HepG2 (cell line): Measurements from ENCODE around the gene MAPKAPK3. TPM values are rescaled to one million over a fixed set of nuclear protein-coding genes. Genes with fewer than 3 reads are reported as not detected.

Experiments
- ATAC-seq: fragments of 200-7000 bp; cut with Tn5 transposase; 3 replicates; pipeline ENCODE4 v1.9.1; 2020; ENCODE audit warnings: mild to moderate bottlenecking, moderate library complexity
- BruUV-seq: library from RNA; stranded (reverse); fragments of 400-500 nt; replicated peaks from 2 replicates; lab custom pipeline; 2021; lab: Mats Ljungman, UMichigan
- CTCF ChIA-PET: fragments of 300-600 bp; formaldehyde crosslinking; extraction: SDS; loops from one replicate; lab custom pipeline; 2021; ENCODE audit warnings: low total read pairs, inconsistent platforms, low intra/inter-chr PET ratio; lab: Yijun Ruan, JAX
- POLR2A ChIA-PET: fragments of 350-600 bp; sonication (Branson Sonifier 250); formaldehyde crosslinking; loops from one replicate; lab custom pipeline; 2020; ENCODE audit warnings: antibody characterized with exemption, inconsistent platforms; lab: Yijun Ruan, JAX
- DNase-seq: peaks from one replicate; pipeline ENCODE4 v3.0.0-alpha.2; 2015; ENCODE audit warnings: low spot score
- FAIRE-seq: peaks from 3 replicates; lab custom pipeline; 2011; peaks lifted over from hg19 to GRCh38; lab: Jason Lieb, UNC
- H2AFZ ChIP-seq: one replicate; pipeline ENCODE4 v1.6.1; 2011; ENCODE audit warnings: low read length, inconsistent platforms
- H3K27ac ChIP-seq: fragments of 300-600 bp; 3 replicates; pipeline ENCODE4 v1.8.0; 2011; ENCODE audit warnings: mixed run types, mild to moderate bottlenecking, mixed read lengths, low read length, inconsistent platforms; ENCODE audit not compliant: insufficient read depth; ENCODE audit errors: extremely low read length
- H3K27me3 ChIP-seq, 2 experiments: fragments of 200-600 bp in 1 of 2; 2 replicates in 1 of 2; 3 replicates in 1 of 2; pipeline versions ENCODE4 v1.6.0 to v1.8.0; 2011; ENCODE audit warnings: low read length in 2 of 2, mild to moderate bottlenecking in 2 of 2, moderate library complexity in 2 of 2, inconsistent platforms in 1 of 2; ENCODE audit not compliant: insufficient read depth in 2 of 2, control insufficient read depth in 1 of 2
- H3K36me3 ChIP-seq, 2 experiments: fragments of 200-600 bp in 1 of 2; replicated peaks in 1 of 2; 2 replicates in 1 of 2; 3 replicates in 1 of 2; pipeline versions ENCODE4 v1.5.1 to v1.8.0; 2011; ENCODE audit warnings: low read length in 2 of 2, inconsistent platforms in 1 of 2; ENCODE audit not compliant: insufficient read depth in 2 of 2, control insufficient read depth in 1 of 2
- H3K4me1 ChIP-seq: 2 replicates; pipeline ENCODE4 v1.5.1; 2012; ENCODE audit warnings: low read length, inconsistent platforms; ENCODE audit not compliant: insufficient read depth
- H3K4me2 ChIP-seq: 2 replicates; pipeline ENCODE4 v1.6.0; 2011; ENCODE audit warnings: low read depth, low read length, inconsistent platforms
- H3K4me3 ChIP-seq, 3 experiments: fragments of 200-600 bp in 1 of 3; sonication (generic), shearing (Covaris generic) in 1 of 3; replicated peaks in 1 of 3; 2 replicates each; pipeline ENCODE4 v1.5.1; 2011 to 2016; ENCODE audit warnings: low read length in 3 of 3, inconsistent platforms in 2 of 3, low read depth in 2 of 3, mild to moderate bottlenecking in 2 of 3, control low read depth in 1 of 3, mixed read lengths in 1 of 3; ENCODE audit not compliant: insufficient read depth in 1 of 3
- H3K79me2 ChIP-seq: one replicate; pipeline ENCODE4 v1.6.1; 2011; ENCODE audit warnings: low read length, inconsistent platforms; ENCODE audit not compliant: insufficient read depth
- H3K9ac ChIP-seq: 2 replicates; pipeline ENCODE4 v1.6.0; 2011; ENCODE audit warnings: mild to moderate bottlenecking, low read depth, low read length, inconsistent platforms; ENCODE audit not compliant: insufficient read depth
- H3K9me3 ChIP-seq: 2 replicates; pipeline ENCODE4 v1.5.1; 2012; ENCODE audit warnings: mild to moderate bottlenecking, low read length
- H4K20me1 ChIP-seq: 2 replicates; pipeline ENCODE4 v1.6.0; 2011; ENCODE audit warnings: inconsistent platforms, mild to moderate bottlenecking, low read length, moderate library complexity; ENCODE audit not compliant: insufficient read depth
- HNRNPUL1 ChIP-seq: fragments of 200-400 bp; formaldehyde crosslinking; IDR thresholded peaks from 2 replicates; pipeline ENCODE4 v1.6.1; 2017; ENCODE audit warnings: low read depth, mild to moderate bottlenecking, low read length, moderate library complexity
- HOXA3 ChIP-seq: sonication (generic); formaldehyde crosslinking; IDR thresholded peaks from 2 replicates; pipeline ENCODE4 v1.5.0; 2020; ENCODE audit warnings: missing genetic modification reagents
- RORA ChIP-seq: sonication (generic); formaldehyde crosslinking; IDR thresholded peaks from 2 replicates; pipeline ENCODE4 v1.5.0; 2020; ENCODE audit warnings: mild to moderate bottlenecking, missing genetic modification reagents, moderate library complexity
- SSRP1 ChIP-seq: IDR thresholded peaks from 2 replicates; pipeline ENCODE4 v1.6.1; 2016; ENCODE audit warnings: control low read depth
- ZNF776 ChIP-seq: sonication (generic); formaldehyde crosslinking; IDR thresholded peaks from 2 replicates; pipeline ENCODE4 v1.4.0; 2020; ENCODE audit warnings: mild to moderate bottlenecking, missing genetic modification reagents
- WGBS: methylation state at CpG from one replicate; pipeline ENCODE4 v1.1.6; 2017; ENCODE audit warnings: low lambda C conversion rate; 5-methylcytosine and 5-hydroxymethylcytosine counted together
- in situ Hi-C: cut with HindIII; loops from 2 replicates; pipeline ENCODE4 v1.10.0; 2017; ENCODE audit warnings: low pct_unique_long_range_greater_than_20kb; ENCODE audit not compliant: extremely low pct_ligation_motif_present
- intact Hi-C: fragments of 100-400 bp; cut with micrococcal nuclease; formaldehyde crosslinking; loops from one replicate; pipeline ENCODE4 v1.10.0; 2022; ENCODE audit not compliant: unreplicated experiment
- polyA plus RNA-seq, 8 experiments: library from polyadenylated mRNA; depleted of rRNA in 3 of 8; stranded (reverse) in 7 of 8; unstranded in 1 of 8; fragments of >200 nt; fragmentation: Illumina TruSeq in 4 of 8; extraction: Trizol in 4 of 8; gene quantifications; 2 replicates each; pipeline versions ENCODE4 v1.2.1 to v1.2.3, GENCODE V29; 2011 to 2016; ENCODE audit warnings: low read depth in 4 of 8, missing spikeins in 1 of 8, mixed read lengths in 1 of 8; ENCODE audit not compliant: insufficient read depth in 1 of 8
- total RNA-seq, 5 experiments: library from RNA; depleted of rRNA; stranded (reverse); fragments of >200 nt; fragmentation: Illumina TruSeq; extraction: Trizol; gene quantifications; 2 replicates each; pipeline ENCODE4 v1.2.3, GENCODE V29; 2016; ENCODE audit warnings: low read depth in 1 of 5
- TF ChIP-seq, protein P1 (sequence below), 2 experiments: sonication (generic) in 1 of 2; formaldehyde crosslinking in 1 of 2; IDR thresholded peaks; 2 replicates each; pipeline versions ENCODE4 v1.4.0 to v1.6.1; 2016 to 2020; ENCODE audit warnings: borderline replicate concordance in 1 of 2, low read depth in 1 of 2, mild to moderate bottlenecking in 1 of 2, missing genetic modification reagents in 1 of 2

Gene MAPKAPK3
- total and polyA plus RNA-seq, 2 of the 13 experiments (the other 11 are each of a cell fraction or from before 2014, with no cell fraction given): 39.9 to 41.2 TPM

DNA sequence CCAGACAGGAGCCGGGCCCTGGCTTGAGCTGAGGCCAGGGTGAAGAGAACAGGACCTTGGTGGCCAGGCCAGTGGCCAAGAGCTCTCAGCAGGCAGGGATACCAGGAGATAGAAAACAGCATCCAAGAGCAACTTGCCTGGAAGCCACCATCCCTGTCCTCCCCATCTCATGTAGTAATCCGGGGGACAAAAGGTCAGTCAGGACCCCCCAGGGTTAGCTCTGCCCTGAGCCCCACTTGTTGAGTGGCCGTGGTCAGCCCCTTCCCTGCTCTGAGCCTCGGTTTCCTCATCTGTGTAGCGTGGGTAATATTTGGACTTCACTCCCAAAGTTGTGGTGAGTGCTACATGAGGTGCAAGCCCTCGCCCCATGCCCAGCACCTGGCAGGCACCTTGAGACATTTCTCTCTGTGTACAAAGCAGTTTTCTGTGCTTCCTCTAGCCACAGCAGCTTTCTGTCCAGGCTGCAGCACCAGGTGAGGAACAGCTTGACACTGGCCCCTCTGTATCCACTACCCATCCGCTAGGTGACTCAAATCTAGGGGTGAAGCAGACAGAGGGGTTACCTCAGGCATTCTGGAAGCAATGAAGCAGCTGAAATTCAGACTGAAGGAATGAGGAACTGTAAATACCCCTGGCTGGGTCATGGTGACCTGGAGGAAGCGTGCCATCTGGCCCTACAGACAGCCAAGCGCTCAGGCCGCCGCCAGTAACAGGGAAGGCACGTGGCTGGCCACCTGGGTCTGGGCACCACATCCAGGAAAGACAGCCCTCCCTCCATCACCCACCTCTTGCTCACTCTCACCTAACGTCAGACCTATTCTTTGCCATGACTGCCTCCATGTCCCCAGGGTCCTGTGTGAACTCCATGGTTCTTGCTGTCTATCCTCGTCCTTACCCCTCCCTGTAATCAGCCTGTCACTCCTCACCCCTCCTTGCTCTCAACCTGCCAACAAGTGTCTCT is 12.0 kb upstream of the MAPKAPK3 start:
- ATAC-seq (no peak), FAIRE-seq (no peak), DNase-seq (no peak)
- peaks cover 66% of the 10 kb centered on the region for H3K4me1 ChIP-seq
- POLR2A ChIA-PET: interaction anchor here (0.8 to 2.1 kb wide), 2 partner anchors 18 to 36 kb away, joined by 3 to 5 read pairs; partner anchors contain the start of gene HEMK1
- BruUV-seq: no TSS peak
- H4K20me1 ChIP-seq: no peaks in the 10 kb centered on the region
- H3K79me2 ChIP-seq: no peaks in the 10 kb centered on the region
- no peak overlapping the region for H3K4me2 ChIP-seq
- peaks cover 0 to 5% of the 10 kb centered on the region in 2 experiments; a peak in 1 of 5 replicates for H3K36me3 ChIP-seq
- no peaks in the 10 kb centered on the region for H3K27me3 ChIP-seq
- no peak for TF ChIP-seq HNRNPUL1
- TF ChIP-seq RORA (CRISPR knock-in tag): no peak
- TF ChIP-seq ZNF776: no peak
- TF ChIP-seq SSRP1: no peak
- TF ChIP-seq HOXA3 (CRISPR knock-in tag): no peak
- TF ChIP-seq, protein P1, sequence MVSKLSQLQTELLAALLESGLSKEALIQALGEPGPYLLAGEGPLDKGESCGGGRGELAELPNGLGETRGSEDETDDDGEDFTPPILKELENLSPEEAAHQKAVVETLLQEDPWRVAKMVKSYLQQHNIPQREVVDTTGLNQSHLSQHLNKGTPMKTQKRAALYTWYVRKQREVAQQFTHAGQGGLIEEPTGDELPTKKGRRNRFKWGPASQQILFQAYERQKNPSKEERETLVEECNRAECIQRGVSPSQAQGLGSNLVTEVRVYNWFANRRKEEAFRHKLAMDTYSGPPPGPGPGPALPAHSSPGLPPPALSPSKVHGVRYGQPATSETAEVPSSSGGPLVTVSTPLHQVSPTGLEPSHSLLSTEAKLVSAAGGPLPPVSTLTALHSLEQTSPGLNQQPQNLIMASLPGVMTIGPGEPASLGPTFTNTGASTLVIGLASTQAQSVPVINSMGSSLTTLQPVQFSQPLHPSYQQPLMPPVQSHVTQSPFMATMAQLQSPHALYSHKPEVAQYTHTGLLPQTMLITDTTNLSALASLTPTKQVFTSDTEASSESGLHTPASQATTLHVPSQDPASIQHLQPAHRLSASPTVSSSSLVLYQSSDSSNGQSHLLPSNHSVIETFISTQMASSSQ (IDR thresholded peaks at IDR 0.05; ENCODE audit: low read depth): no peak
- TF ChIP-seq, protein P1 (CRISPR knock-in tag; IDR thresholded peaks at IDR 0.05; ENCODE audit: borderline replicate concordance): no peak
- H3K27ac ChIP-seq: no peak overlapping the region
- 93% methylated on average over 13 of the region's 14 CpGs for WGBS
- no peak overlapping the region for H3K9ac ChIP-seq
- no peak overlapping the region for H3K4me3 ChIP-seq
- CTCF ChIA-PET: no interaction called here
- intact Hi-C loops: no loop called here
- in situ Hi-C loops: no loop called here
- no peak overlapping the region for H2AFZ ChIP-seq
- no peaks in the 10 kb centered on the region for H3K9me3 ChIP-seq
